Loucy (cell line): Measurements from ENCODE around the gene TMPO.

Experiments used
- H2AFZ ChIP-seq: fragments of 200-600 bp; sonication (generic); 2 replicates; pipeline ENCODE4 v1.6.0; 2016; ENCODE audit warnings: antibody characterized with exemption, mild to moderate bottlenecking, low read length, moderate library complexity
- H3F3A ChIP-seq: fragments of 200-600 bp; 2 replicates; pipeline ENCODE4 v1.6.0; 2016; ENCODE audit warnings: antibody characterized with exemption, low read depth, mild to moderate bottlenecking
- H3K27me3 ChIP-seq: fragments of 200-600 bp; sonication (generic); 2 replicates; pipeline ENCODE4 v1.6.1; 2014; ENCODE audit warnings: low read length, mild to moderate bottlenecking; ENCODE audit not compliant: insufficient read depth, poor library complexity, severe bottlenecking
- H3K36me3 ChIP-seq: fragments of 200-600 bp; sonication (generic); 2 replicates; pipeline ENCODE4 v1.6.1; 2016; ENCODE audit warnings: low read length; ENCODE audit not compliant: insufficient read depth
- H3K4me1 ChIP-seq: fragments of 200-600 bp; sonication (generic); 2 replicates; pipeline ENCODE4 v1.5.1; 2014; ENCODE audit warnings: low read length, mild to moderate bottlenecking; ENCODE audit not compliant: insufficient read depth, poor library complexity, severe bottlenecking
- H3K4me2 ChIP-seq: fragments of 200-600 bp; sonication (generic); 2 replicates; pipeline ENCODE4 v1.6.0; 2014; ENCODE audit warnings: antibody characterized with exemption, low read length, low read depth, mild to moderate bottlenecking; ENCODE audit not compliant: poor library complexity, severe bottlenecking
- H3K4me3 ChIP-seq: fragments of 200-600 bp; sonication (generic); 2 replicates; pipeline ENCODE4 v1.5.1; 2014; ENCODE audit warnings: low read length, mild to moderate bottlenecking, mixed read lengths; ENCODE audit not compliant: poor library complexity, severe bottlenecking
- H3K79me2 ChIP-seq: fragments of 200-600 bp; sonication (generic); 2 replicates; pipeline ENCODE4 v1.6.1; 2014; ENCODE audit warnings: low read length; ENCODE audit not compliant: insufficient read depth
- H3K9ac ChIP-seq: fragments of 200-600 bp; sonication (generic); 2 replicates; pipeline ENCODE4 v1.6.0; 2014; ENCODE audit warnings: mild to moderate bottlenecking, low read depth, low read length, moderate library complexity; ENCODE audit not compliant: poor library complexity, severe bottlenecking
- H3K9me2 ChIP-seq: fragments of 200-600 bp; sonication (generic); replicated peaks from 2 replicates; pipeline ENCODE4 v1.6.1; 2016; ENCODE audit warnings: low read depth, low read length, mixed read lengths
- H3K9me3 ChIP-seq: fragments of 200-600 bp; sonication (generic); 2 replicates; pipeline ENCODE4 v1.6.1; 2014; ENCODE audit warnings: mild to moderate bottlenecking, antibody characterized with exemption, low read length, low read depth; ENCODE audit not compliant: insufficient read depth
- H4K20me1 ChIP-seq: fragments of 200-600 bp; sonication (generic); 2 replicates; pipeline ENCODE4 v1.6.0; 2014; ENCODE audit warnings: antibody characterized with exemption, low read length, mild to moderate bottlenecking; ENCODE audit not compliant: insufficient read depth, poor library complexity, severe bottlenecking
- EZH2phosphoT487 ChIP-seq: fragments of 200-600 bp; IDR thresholded peaks from 2 replicates; pipeline ENCODE4 v1.6.1; 2018; ENCODE audit warnings: antibody characterized with exemption, mild to moderate bottlenecking, moderate library complexity, borderline replicate concordance
- TF ChIP-seq, protein P1 (sequence below): fragments of 200-600 bp; sonication (generic); conservative IDR thresholded peaks from 2 replicates; pipeline ENCODE4 v1.5.1; 2014; ENCODE audit warnings: mild to moderate bottlenecking, antibody characterized with exemption, low read length

TMPO gene

DNA sequence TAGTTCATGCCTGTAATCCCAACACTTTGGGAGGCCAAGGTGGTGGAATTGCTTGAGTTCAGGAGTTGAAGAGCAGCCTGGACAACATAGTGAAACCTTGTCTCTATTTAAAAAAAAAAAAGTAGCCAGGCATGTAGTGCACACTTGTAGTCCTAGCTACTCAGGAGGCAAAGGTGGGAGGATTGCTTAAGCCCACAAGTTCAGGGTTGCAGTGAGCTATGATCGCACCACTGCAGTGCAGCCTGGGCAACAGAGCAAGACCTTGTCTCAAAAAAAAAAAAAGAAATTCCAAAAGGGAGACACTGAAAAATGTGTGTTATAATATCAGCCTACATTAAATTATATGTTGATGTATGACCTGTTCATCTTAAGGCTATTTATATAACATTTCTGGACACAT is 14.7 kb downstream of the TMPO start:
- Histone ChIP-seq H3K4me1 (peaks cover 31% of the 10 kb centered on the region), H2AFZ (no peak overlapping the region), H3F3A (peaks cover 8% of the 10 kb centered on the region; the same call in 1 of the 2 replicates), H3K4me3 (no peak overlapping the region), H3K9me2 (no peaks in the 10 kb centered on the region), H3K27me3 (no peaks in the 10 kb centered on the region), H4K20me1 (peaks cover 99% of the 10 kb centered on the region), H3K9me3 (no peaks in the 10 kb centered on the region), H3K9ac (no peak overlapping the region), H3K4me2 (peak overlapping the region; percentile 46), H3K36me3 (peaks cover 97% of the 10 kb centered on the region), H3K79me2 (peaks cover 100% of the 10 kb centered on the region)
- no peak for TF ChIP-seq EZH2phosphoT487
- TF ChIP-seq, protein P1, sequence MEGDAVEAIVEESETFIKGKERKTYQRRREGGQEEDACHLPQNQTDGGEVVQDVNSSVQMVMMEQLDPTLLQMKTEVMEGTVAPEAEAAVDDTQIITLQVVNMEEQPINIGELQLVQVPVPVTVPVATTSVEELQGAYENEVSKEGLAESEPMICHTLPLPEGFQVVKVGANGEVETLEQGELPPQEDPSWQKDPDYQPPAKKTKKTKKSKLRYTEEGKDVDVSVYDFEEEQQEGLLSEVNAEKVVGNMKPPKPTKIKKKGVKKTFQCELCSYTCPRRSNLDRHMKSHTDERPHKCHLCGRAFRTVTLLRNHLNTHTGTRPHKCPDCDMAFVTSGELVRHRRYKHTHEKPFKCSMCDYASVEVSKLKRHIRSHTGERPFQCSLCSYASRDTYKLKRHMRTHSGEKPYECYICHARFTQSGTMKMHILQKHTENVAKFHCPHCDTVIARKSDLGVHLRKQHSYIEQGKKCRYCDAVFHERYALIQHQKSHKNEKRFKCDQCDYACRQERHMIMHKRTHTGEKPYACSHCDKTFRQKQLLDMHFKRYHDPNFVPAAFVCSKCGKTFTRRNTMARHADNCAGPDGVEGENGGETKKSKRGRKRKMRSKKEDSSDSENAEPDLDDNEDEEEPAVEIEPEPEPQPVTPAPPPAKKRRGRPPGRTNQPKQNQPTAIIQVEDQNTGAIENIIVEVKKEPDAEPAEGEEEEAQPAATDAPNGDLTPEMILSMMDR: no peak

DNA sequence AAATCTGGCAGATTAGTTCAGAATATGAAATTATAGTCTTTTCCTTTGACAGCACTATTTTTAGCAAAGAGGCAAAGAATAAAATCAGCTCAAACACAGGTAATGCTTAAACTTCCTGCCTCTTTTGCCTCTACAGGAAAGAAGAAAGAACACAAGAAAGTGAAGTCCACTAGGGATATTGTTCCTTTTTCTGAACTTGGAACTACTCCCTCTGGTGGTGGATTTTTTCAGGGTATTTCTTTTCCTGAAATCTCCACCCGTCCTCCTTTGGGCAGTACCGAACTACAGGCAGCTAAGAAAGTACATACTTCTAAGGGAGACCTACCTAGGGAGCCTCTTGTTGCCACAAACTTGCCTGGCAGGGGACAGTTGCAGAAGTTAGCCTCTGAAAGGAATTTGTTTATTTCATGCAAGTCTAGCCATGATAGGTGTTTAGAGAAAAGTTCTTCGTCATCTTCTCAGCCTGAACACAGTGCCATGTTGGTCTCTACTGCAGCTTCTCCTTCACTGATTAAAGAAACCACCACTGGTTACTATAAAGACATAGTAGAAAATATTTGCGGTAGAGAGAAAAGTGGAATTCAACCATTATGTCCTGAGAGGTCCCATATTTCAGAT is 17.4 kb downstream of the TMPO start:
- Histone ChIP-seq H2AFZ (no peak overlapping the region), H3K27me3 (no peaks in the 10 kb centered on the region), H3K9me3 (no peaks in the 10 kb centered on the region), H3K4me1 (peaks cover 8% of the 10 kb centered on the region), H4K20me1 (peaks cover 94% of the 10 kb centered on the region), H3F3A (peaks cover 8% of the 10 kb centered on the region; the same call in 1 of the 2 replicates), H3K4me3 (no peak overlapping the region), H3K4me2 (no peak overlapping the region), H3K79me2 (peaks cover 100% of the 10 kb centered on the region), H3K36me3 (peaks cover 98% of the 10 kb centered on the region), H3K9ac (no peak overlapping the region), H3K9me2 (no peaks in the 10 kb centered on the region)
- TF ChIP-seq EZH2phosphoT487: no peak
- TF ChIP-seq, protein P1: peak; percentile 81

DNA sequence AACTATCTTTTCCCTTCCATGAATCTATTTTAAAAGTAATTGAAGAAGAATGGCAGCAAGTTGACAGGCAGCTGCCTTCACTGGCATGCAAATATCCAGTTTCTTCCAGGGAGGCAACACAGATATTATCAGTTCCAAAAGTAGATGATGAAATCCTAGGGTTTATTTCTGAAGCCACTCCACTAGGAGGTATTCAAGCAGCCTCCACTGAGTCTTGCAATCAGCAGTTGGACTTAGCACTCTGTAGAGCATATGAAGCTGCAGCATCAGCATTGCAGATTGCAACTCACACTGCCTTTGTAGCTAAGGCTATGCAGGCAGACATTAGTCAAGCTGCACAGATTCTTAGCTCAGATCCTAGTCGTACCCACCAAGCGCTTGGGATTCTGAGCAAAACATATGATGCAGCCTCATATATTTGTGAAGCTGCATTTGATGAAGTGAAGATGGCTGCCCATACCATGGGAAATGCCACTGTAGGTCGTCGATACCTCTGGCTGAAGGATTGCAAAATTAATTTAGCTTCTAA is 18.4 kb downstream of the TMPO start:
- Histone ChIP-seq H3K9ac (no peak overlapping the region), H3K27me3 (no peaks in the 10 kb centered on the region), H3K36me3 (peaks cover 100% of the 10 kb centered on the region), H3K4me1 (peaks cover 6% of the 10 kb centered on the region), H3K4me2 (no peak overlapping the region), H3K79me2 (peaks cover 100% of the 10 kb centered on the region), H3F3A (peaks cover 8% of the 10 kb centered on the region; the same call in 1 of the 2 replicates), H2AFZ (no peak overlapping the region), H3K9me3 (no peaks in the 10 kb centered on the region), H3K4me3 (no peak overlapping the region), H3K9me2 (no peaks in the 10 kb centered on the region), H4K20me1 (peaks cover 88% of the 10 kb centered on the region)
- TF ChIP-seq, protein P1: no peak
- no peak for TF ChIP-seq EZH2phosphoT487
